ENCODE measurements around the gene SOX1. TPM values are rescaled to one million over a fixed set of nuclear protein-coding genes. Genes with fewer than 3 reads are reported as not detected.

Gene SOX1
- total and polyA plus RNA-seq, 10 donors, result not detected

- WGBS, 5 donors, result 78 to 85% (median 84%) methylated on average over 4 of the region's 4 CpGs
- Histone ChIP-seq H3K27me3 (replicated peaks in 1 of 7) (peaks cover 0 to 52% (median 0%) of the 10 kb centered on the region in 7 donors), H3K4me3 (no peak overlapping the region), H3K4me1 (no peaks in the 10 kb centered on the region), H3K36me3 (no peaks in the 10 kb centered on the region), H3K9me3 (peaks cover 0 to 40% (median 32%) of the 10 kb centered on the region in 8 donors), H3K27ac (no peak overlapping the region)
- no peak for TF ChIP-seq POLR2AphosphoS5 (IDR thresholded peaks at IDR 0.05)
- no peak for TF ChIP-seq POLR2A (IDR thresholded peaks at IDR 0.05)
- TF ChIP-seq CTCF (IDR thresholded peaks at IDR 0.05 in 8 of 11, conservative IDR thresholded peaks at IDR 0.05 in 3 of 11), result no peak
- intact Hi-C loops (cut with DNase I; ENCODE audit: low total_unique reads), result no loop called here
- DNase-seq, result no peak
These were observed 24.5 kb upstream of the SOX1 start for GRCh38 chr13:112042496-112042895.

GRCh38 chr13:112052213-112052612 is 14.7 kb upstream of the SOX1 start:
- DNase-seq, result peak; percentile 49
- peaks cover 0 to 37% (median 10%) of the 10 kb centered on the region in 6 donors for H3K4me1 ChIP-seq
- no peaks in the 10 kb centered on the region for H3K36me3 ChIP-seq
- intact Hi-C loops (cut with DNase I; ENCODE audit: low total_unique reads), result no loop called here
- no peak overlapping the region for H3K4me3 ChIP-seq
- 34 to 45% (median 38%) methylated on average over 13 of the region's 13 CpGs for WGBS, 5 donors
- TF ChIP-seq POLR2A (IDR thresholded peaks at IDR 0.05), result no peak
- TF ChIP-seq CTCF (IDR thresholded peaks at IDR 0.05 in 8 of 11, conservative IDR thresholded peaks at IDR 0.05 in 3 of 11), result no peak
- TF ChIP-seq POLR2AphosphoS5 (IDR thresholded peaks at IDR 0.05), result no peak
- peaks cover 0 to 21% (median 4%) of the 10 kb centered on the region in 8 donors for H3K9me3 ChIP-seq
- H3K27ac ChIP-seq, result no peak overlapping the region
- H3K27me3 ChIP-seq (replicated peaks in 1 of 7), result peaks cover 17 to 100% (median 56%) of the 10 kb centered on the region in 7 donors

- peaks cover 0 to 19% (median 0%) of the 10 kb centered on the region in 8 donors for H3K9me3 ChIP-seq
- intact Hi-C loops (cut with DNase I; ENCODE audit: low total_unique reads), result no loop called here
- WGBS, 5 donors, result 5 to 8% (median 8%) methylated on average over 27 to 31 of the region's 31 CpGs
- DNase-seq, result no peak
- no peaks in the 10 kb centered on the region for H3K36me3 ChIP-seq
- H3K4me3 ChIP-seq, result no peak overlapping the region
- peaks cover 17 to 100% (median 66%) of the 10 kb centered on the region in 7 donors for H3K27me3 ChIP-seq (replicated peaks in 1 of 7)
- peaks cover 0 to 47% (median 15%) of the 10 kb centered on the region in 6 donors for H3K4me1 ChIP-seq
- H3K27ac ChIP-seq, result no peak overlapping the region
- TF ChIP-seq CTCF (IDR thresholded peaks at IDR 0.05 in 8 of 11, conservative IDR thresholded peaks at IDR 0.05 in 3 of 11), result no peak
- no peak for TF ChIP-seq POLR2A (IDR thresholded peaks at IDR 0.05)
- no peak for TF ChIP-seq POLR2AphosphoS5 (IDR thresholded peaks at IDR 0.05)
These were observed 13.7 kb upstream of the SOX1 start for GRCh38 chr13:112053167-112053743.

GRCh38 chr13:112053744-112054615 is 13.0 kb upstream of the SOX1 start:
- Histone ChIP-seq H3K4me1 (peaks cover 0 to 48% (median 15%) of the 10 kb centered on the region in 6 donors), H3K9me3 (peaks cover 0 to 19% (median 0%) of the 10 kb centered on the region in 8 donors), H3K27me3 (replicated peaks in 1 of 7) (peaks cover 17 to 100% (median 74%) of the 10 kb centered on the region in 7 donors), H3K4me3 (no peak overlapping the region), H3K36me3 (no peaks in the 10 kb centered on the region), H3K27ac (no peak overlapping the region)
- intact Hi-C loops (cut with DNase I; ENCODE audit: low total_unique reads), result no loop called here
- peak; percentile 68 for DNase-seq
- no peak for TF ChIP-seq POLR2AphosphoS5 (IDR thresholded peaks at IDR 0.05)
- no peak for TF ChIP-seq POLR2A (IDR thresholded peaks at IDR 0.05)
- no peak for TF ChIP-seq CTCF (IDR thresholded peaks at IDR 0.05 in 8 of 11, conservative IDR thresholded peaks at IDR 0.05 in 3 of 11)
- WGBS, 5 donors, result 5 to 11% (median 7%) methylated on average over 27 to 63 of the region's 63 CpGs
